Measurements from ENCODE around the gene LZTS2. TPM values are rescaled to one million over a fixed set of nuclear protein-coding genes. Genes with fewer than 3 reads are reported as not detected.

LZTS2 gene
- total RNA-seq, 1 experiment from 2014 or later: 49.1 TPM

- H3K4me1 ChIP-seq (ENCODE audit: insufficient read depth, low read length, poor library complexity, severe bottlenecking): peaks cover 24% of the 10 kb centered on the region
- ChIA-PET POLR2A (ENCODE audit: low non-redundant PET) (no interaction called here), CTCF (interaction anchor here (0.5 kb wide), 1 partner anchor 558 kb away, joined by 3 read pairs; no protein-coding TSS in a partner anchor)
- BruUV-seq (replicated peaks): no TSS peak
- intact Hi-C loops (cut with micrococcal nuclease; ENCODE audit: unreplicated experiment): no loop called here
- H3K9me3 ChIP-seq (ENCODE audit: low read depth, low read length, poor library complexity, severe bottlenecking): no peaks in the 10 kb centered on the region
- peak overlapping the region; percentile 93 for H3K4me3 ChIP-seq (ENCODE audit: low read depth, low read length, poor library complexity, severe bottlenecking)
- peak overlapping the region; percentile 83 for H3K27ac ChIP-seq (ENCODE audit: low read depth, low read length, poor library complexity, severe bottlenecking)
- TF ChIP-seq CTCF (conservative IDR thresholded peaks at IDR 0.05; ENCODE audit: low read depth, low read length) (no peak), EZH2 (IDR thresholded peaks at IDR 0.05; ENCODE audit: borderline replicate concordance, low read depth, low read length, poor library complexity, severe bottlenecking) (no peak)
- no peaks in the 10 kb centered on the region for H3K27me3 ChIP-seq (replicated peaks; ENCODE audit: insufficient read depth, low read depth, low read length, poor library complexity)
- H3K36me3 ChIP-seq (ENCODE audit: insufficient read depth, low read length, poor library complexity, severe bottlenecking): peaks cover 33% of the 10 kb centered on the region
- no peak for DNase-seq (ENCODE audit: low spot score)
These were observed 13.0 kb upstream of the LZTS2 start for GRCh38 chr10:100986623-100986951.

- Histone ChIP-seq H3K4me3 (ENCODE audit: low read depth, low read length, poor library complexity, severe bottlenecking) (peak within 1 kb of the TSS; percentile 93), H3K4me1 (ENCODE audit: insufficient read depth, low read length, poor library complexity, severe bottlenecking) (peaks cover 24% of the 10 kb centered on the region), H3K27me3 (replicated peaks; ENCODE audit: insufficient read depth, low read depth, low read length, poor library complexity) (no peaks in the 10 kb centered on the region), H3K36me3 (ENCODE audit: insufficient read depth, low read length, poor library complexity, severe bottlenecking) (peaks cover 34% of the 10 kb centered on the region), H3K9me3 (ENCODE audit: low read depth, low read length, poor library complexity, severe bottlenecking) (no peaks in the 10 kb centered on the region), H3K27ac (ENCODE audit: low read depth, low read length, poor library complexity, severe bottlenecking) (peak within 1 kb of the TSS; percentile 83)
- POLR2A ChIA-PET (ENCODE audit: low non-redundant PET): no interaction called here
- no TSS peak for BruUV-seq (replicated peaks)
- peak; percentile 90 for DNase-seq (ENCODE audit: low spot score)
- CTCF ChIA-PET: interaction anchor here (1.2 kb wide), 1 partner anchor 11 kb away, joined by 4 read pairs; no protein-coding TSS in a partner anchor
- TF ChIP-seq EZH2 (IDR thresholded peaks at IDR 0.05; ENCODE audit: borderline replicate concordance, low read depth, low read length, poor library complexity, severe bottlenecking) (no peak), CTCF (conservative IDR thresholded peaks at IDR 0.05; ENCODE audit: low read depth, low read length) (no peak)
- intact Hi-C loops (cut with micrococcal nuclease; ENCODE audit: unreplicated experiment): no loop called here
These were observed 12.5 kb upstream of the LZTS2 start, which contains the start of the genes MRPL43 and TWNK for GRCh38 chr10:100986952-100987684. TSS of gene MRPL43 (minus strand) at chr10:100987497. CDS start at chr10:100987443, 54 bp downstream. TSS of gene TWNK (plus strand) at chr10:100987543. CDS start at chr10:100988211, 668 bp downstream.

GRCh38 chr10:100987685-100988049 lies 11.9 kb upstream of the LZTS2 start:
- peak overlapping the region; percentile 93 for H3K4me3 ChIP-seq (ENCODE audit: low read depth, low read length, poor library complexity, severe bottlenecking)

More at GRCh38 chr10:100987685-100988049, 11.9 kb upstream of the LZTS2 start:
- no peak for TF ChIP-seq CTCF (conservative IDR thresholded peaks at IDR 0.05; ENCODE audit: low read depth, low read length)
- TF ChIP-seq EZH2 (IDR thresholded peaks at IDR 0.05; ENCODE audit: borderline replicate concordance, low read depth, low read length, poor library complexity, severe bottlenecking): no peak
- peak overlapping the region; percentile 83 for H3K27ac ChIP-seq (ENCODE audit: low read depth, low read length, poor library complexity, severe bottlenecking)
- H3K9me3 ChIP-seq (ENCODE audit: low read depth, low read length, poor library complexity, severe bottlenecking): no peaks in the 10 kb centered on the region
- ChIA-PET CTCF (interaction anchor here (1.2 kb wide), 1 partner anchor 10 kb away, joined by 4 read pairs; no protein-coding TSS in a partner anchor), POLR2A (ENCODE audit: low non-redundant PET) (no interaction called here)
- TSS peak; percentile 84 for BruUV-seq (replicated peaks)
- no peaks in the 10 kb centered on the region for H3K27me3 ChIP-seq (replicated peaks; ENCODE audit: insufficient read depth, low read depth, low read length, poor library complexity)
- intact Hi-C loops (cut with micrococcal nuclease; ENCODE audit: unreplicated experiment): no loop called here
- peaks cover 34% of the 10 kb centered on the region for H3K36me3 ChIP-seq (ENCODE audit: insufficient read depth, low read length, poor library complexity, severe bottlenecking)
- DNase-seq (ENCODE audit: low spot score): no peak
- H3K4me1 ChIP-seq (ENCODE audit: insufficient read depth, low read length, poor library complexity, severe bottlenecking): peaks cover 24% of the 10 kb centered on the region
